Thoracic aorta endothelial cell (primary cell): ENCODE measurements around the gene ZFYVE26. TPM values are rescaled to one million over a fixed set of nuclear protein-coding genes. Genes with fewer than 3 reads are reported as not detected.

Source experiments
- small RNA-seq: library from RNA; depleted of rRNA; stranded (forward); fragments of <200 nt; gene quantifications from one replicate; pipeline ENCODE3, GENCODE V24; 2012
- total RNA-seq: library from RNA; depleted of rRNA; stranded (reverse); fragments of >200 nt; gene quantifications from 2 replicates; pipeline ENCODE4 v1.2.3, GENCODE V29; 2012

ZFYVE26 gene
- 26.2 and 34.2 TPM in 2 replicates for total RNA-seq

GRCh38 chr14:67816326-67817002 is at the start of gene ZFYVE26:
TSS of gene ZFYVE26 (minus strand) at chr14:67816590. CDS start at chr14:67815963, 627 bp downstream.

GRCh38 chr14:67819563-67820421 is 3.4 kb upstream of the ZFYVE26 start, which contains the start of gene RAD51B:
TSS of gene RAD51B (plus strand) at chr14:67819779.

GRCh38 chr14:67701492-67701891 is 114.9 kb downstream of the ZFYVE26 start, which contains the start of gene RDH12:
TSS of gene RDH12 (plus strand) at chr14:67701886. CDS start at chr14:67722643, 20,757 bp downstream.

Small RNA genes lying within 50 kb of the gene (small RNA-seq; reads per million reads assigned to genes)
- gene AL049779.3: not detected
- not detected for gene RN7SL369P

Other genes starting within 250 kb of the ZFYVE26 start
- gene PIGH, start 216.3 kb downstream of the ZFYVE26 start, total RNA-seq: 10.6 and 11.8 TPM in 2 replicates
- 31.1 and 44.5 TPM in 2 replicates for gene ARG2, start 196.7 kb downstream of the ZFYVE26 start, total RNA-seq
- 42.7 and 45.6 TPM in 2 replicates for gene VTI1B, start 142.0 kb downstream of the ZFYVE26 start, total RNA-seq
- gene RDH11, start 120.8 kb downstream of the ZFYVE26 start, total RNA-seq: 104 and 139 TPM in 2 replicates
- not detected in 2 replicates for gene RDH12, start 114.7 kb downstream of the ZFYVE26 start, total RNA-seq
- gene RAD51B, start 3.2 kb upstream of the ZFYVE26 start, total RNA-seq: 24.3 and 26.6 TPM in 2 replicates